ENCODE data around the gene BNC2. TPM values are rescaled to one million over a fixed set of nuclear protein-coding genes. Genes with fewer than 3 reads are reported as not detected.

BNC2 gene
- total RNA-seq, 1 donor from 2014 or later, result 2.4 TPM

- TF ChIP-seq EZH2phosphoT487 (IDR thresholded peaks at IDR 0.05) (no peak), EZH2 (IDR thresholded peaks at IDR 0.05) (no peak), CTCF (IDR thresholded peaks at IDR 0.05) (no peak)
- H3K9ac ChIP-seq, result no peak overlapping the region
- H3K4me3 ChIP-seq, result no peak overlapping the region
- H3K27me3 ChIP-seq, result no peaks in the 10 kb centered on the region
- H3K27me3 Mint-ChIP-seq (ENCODE audit: insufficient read depth, low read depth), result peaks cover 2% of the 10 kb centered on the region
- no peaks in the 10 kb centered on the region for H3K36me3 ChIP-seq
- no peak for DNase-seq (ENCODE audit: low spot score)
- H3K27ac ChIP-seq, result no peak overlapping the region
- H3K27ac Mint-ChIP-seq, result no peak overlapping the region
- H3K9me3 ChIP-seq (ENCODE audit: low read depth), result no peaks in the 10 kb centered on the region
- peaks cover 11% of the 10 kb centered on the region for H3K4me1 ChIP-seq
- H3K4me2 ChIP-seq, result no peak overlapping the region
- H2AFZ ChIP-seq (replicated peaks), result no peak overlapping the region
- no peak overlapping the region for H3K4me3 Mint-ChIP-seq
- no peaks in the 10 kb centered on the region for H4K20me1 ChIP-seq (ENCODE audit: low read depth)
- no peaks in the 10 kb centered on the region for H3K79me2 ChIP-seq (ENCODE audit: low read depth)
- H3F3A ChIP-seq (ENCODE audit: low read depth), result no peaks in the 10 kb centered on the region
- H3K4me1 Mint-ChIP-seq, result peaks cover 18% of the 10 kb centered on the region
- H3K9me3 Mint-ChIP-seq, result peaks cover 2% of the 10 kb centered on the region
- no peaks in the 10 kb centered on the region for H3K36me3 Mint-ChIP-seq
These were observed 181.7 kb downstream of the BNC2 start for GRCh38 chr9:16688814-16689213.

- H3K27me3 ChIP-seq, result no peaks in the 10 kb centered on the region
- H3K9ac ChIP-seq, result no peak overlapping the region
- H3K4me3 ChIP-seq, result no peak overlapping the region
- H3K4me1 ChIP-seq, result peaks cover 11% of the 10 kb centered on the region
- TF ChIP-seq EZH2phosphoT487 (IDR thresholded peaks at IDR 0.05) (no peak), EZH2 (IDR thresholded peaks at IDR 0.05) (no peak), CTCF (IDR thresholded peaks at IDR 0.05) (no peak)
- no peaks in the 10 kb centered on the region for H3K79me2 ChIP-seq (ENCODE audit: low read depth)
- H3K4me2 ChIP-seq, result no peak overlapping the region
- no peaks in the 10 kb centered on the region for H3K36me3 ChIP-seq
- H3K9me3 Mint-ChIP-seq, result peaks cover 2% of the 10 kb centered on the region
- peak overlapping the region; percentile 77 for H2AFZ ChIP-seq (replicated peaks)
- H3K27ac ChIP-seq, result no peak overlapping the region
- no peaks in the 10 kb centered on the region for H3F3A ChIP-seq (ENCODE audit: low read depth)
- H3K4me1 Mint-ChIP-seq, result peaks cover 24% of the 10 kb centered on the region
- no peak overlapping the region for H3K4me3 Mint-ChIP-seq
- H3K27ac Mint-ChIP-seq, result no peak overlapping the region
- H3K9me3 ChIP-seq (ENCODE audit: low read depth), result no peaks in the 10 kb centered on the region
- no peak for DNase-seq (ENCODE audit: low spot score)
- H3K27me3 Mint-ChIP-seq (ENCODE audit: insufficient read depth, low read depth), result peaks cover 2% of the 10 kb centered on the region
- no peaks in the 10 kb centered on the region for H4K20me1 ChIP-seq (ENCODE audit: low read depth)
- H3K36me3 Mint-ChIP-seq, result no peaks in the 10 kb centered on the region
These were observed 182.6 kb downstream of the BNC2 start for GRCh38 chr9:16687678-16688369.

GRCh38 chr9:16683326-16683725 lies 187.1 kb downstream of the BNC2 start:
- H3K36me3 Mint-ChIP-seq, result no peaks in the 10 kb centered on the region
- Histone ChIP-seq H3K9ac (no peak overlapping the region), H3K27me3 (no peaks in the 10 kb centered on the region), H3K9me3 (ENCODE audit: low read depth) (no peaks in the 10 kb centered on the region), H3K4me2 (no peak overlapping the region), H2AFZ (replicated peaks) (no peak overlapping the region), H3K27ac (no peak overlapping the region), H3K4me1 (peaks cover 16% of the 10 kb centered on the region), H3K4me3 (no peak overlapping the region), H3K36me3 (no peaks in the 10 kb centered on the region), H3F3A (ENCODE audit: low read depth) (no peaks in the 10 kb centered on the region), H3K79me2 (ENCODE audit: low read depth) (no peaks in the 10 kb centered on the region), H4K20me1 (ENCODE audit: low read depth) (no peaks in the 10 kb centered on the region)
- H3K27me3 Mint-ChIP-seq (ENCODE audit: insufficient read depth, low read depth), result peaks cover 3% of the 10 kb centered on the region
- no peak for TF ChIP-seq EZH2phosphoT487 (IDR thresholded peaks at IDR 0.05)
- TF ChIP-seq CTCF (IDR thresholded peaks at IDR 0.05), result no peak
- TF ChIP-seq EZH2 (IDR thresholded peaks at IDR 0.05), result no peak
- no peak overlapping the region for H3K4me3 Mint-ChIP-seq
- H3K4me1 Mint-ChIP-seq, result peaks cover 34% of the 10 kb centered on the region
- no peak overlapping the region for H3K27ac Mint-ChIP-seq
- no peak for DNase-seq (ENCODE audit: low spot score)
- no peaks in the 10 kb centered on the region for H3K9me3 Mint-ChIP-seq
